22Rv1 (cell line): Measurements from ENCODE around the gene CTBP1.

Experiments
- CTCF ChIP-seq: fragments of 450-650 bp; IDR thresholded peaks from 2 replicates; pipeline ENCODE4 v1.5.1; 2017; ENCODE audit warnings: mild to moderate bottlenecking
- ZFX ChIP-seq: fragments of 450-650 bp; IDR thresholded peaks from 2 replicates; pipeline ENCODE4 v1.6.1; 2017; ENCODE audit warnings: antibody characterized with exemption, borderline replicate concordance

GRCh38 chr4:1214101-1215095, 34.5 kb downstream of the CTBP1 start:
- TF ChIP-seq CTCF (no peak), ZFX (no peak)
